ENCODE measurements around the gene SEMA6A. TPM values are rescaled to one million over a fixed set of nuclear protein-coding genes. Genes with fewer than 3 reads are reported as not detected.

The SEMA6A gene
- total and polyA plus RNA-seq, 10 donors: 0.88 to 78.6 (median 30.4) TPM

GRCh38 chr5:116616876-116617275, 42.3 kb upstream of the SEMA6A start:
- WGBS, 5 donors: 86 to 98% (median 90%) methylated on average over 1 of the region's 1 CpG
- Histone ChIP-seq H3K4me1 (peaks cover 0 to 9% (median 2%) of the 10 kb centered on the region in 6 donors), H3K4me3 (no peak overlapping the region), H3K36me3 (no peaks in the 10 kb centered on the region), H3K27me3 (replicated peaks in 1 of 7) (no peaks in the 10 kb centered on the region), H3K9me3 (no peaks in the 10 kb centered on the region), H3K27ac (no peak overlapping the region)
- no peak for DNase-seq
- intact Hi-C loops (cut with DNase I; ENCODE audit: low total_unique reads): no loop called here
- no peak for TF ChIP-seq CTCF (IDR thresholded peaks at IDR 0.05 in 8 of 11, conservative IDR thresholded peaks at IDR 0.05 in 3 of 11)
- TF ChIP-seq POLR2AphosphoS5 (IDR thresholded peaks at IDR 0.05): no peak

GRCh38 chr5:116614603-116614920, 39.9 kb upstream of the SEMA6A start:
- no peak for TF ChIP-seq POLR2A (IDR thresholded peaks at IDR 0.05)
- no peak for TF ChIP-seq POLR2AphosphoS5 (IDR thresholded peaks at IDR 0.05)
- no peak for TF ChIP-seq CTCF (IDR thresholded peaks at IDR 0.05 in 8 of 11, conservative IDR thresholded peaks at IDR 0.05 in 3 of 11)
- intact Hi-C loops (cut with DNase I; ENCODE audit: low total_unique reads): no loop called here
- Histone ChIP-seq H3K27me3 (replicated peaks in 1 of 7) (no peaks in the 10 kb centered on the region), H3K36me3 (no peaks in the 10 kb centered on the region), H3K9me3 (no peaks in the 10 kb centered on the region), H3K27ac (no peak overlapping the region), H3K4me1 (peaks cover 0 to 9% (median 2%) of the 10 kb centered on the region in 6 donors), H3K4me3 (no peak overlapping the region)
- DNase-seq: no peak
- WGBS, 5 donors: 74 to 82% (median 77%) methylated on average over 5 of the region's 5 CpGs

- H3K9me3 ChIP-seq: no peaks in the 10 kb centered on the region
- H3K4me3 ChIP-seq: no peak overlapping the region
- no peaks in the 10 kb centered on the region for H3K36me3 ChIP-seq
- no peak for DNase-seq
- H3K4me1 ChIP-seq: peaks cover 0 to 9% (median 2%) of the 10 kb centered on the region in 6 donors
- no peak overlapping the region for H3K27ac ChIP-seq
- intact Hi-C loops (cut with DNase I; ENCODE audit: low total_unique reads): no loop called here
- TF ChIP-seq POLR2AphosphoS5 (IDR thresholded peaks at IDR 0.05) (no peak), POLR2A (IDR thresholded peaks at IDR 0.05) (no peak)
- no peaks in the 10 kb centered on the region for H3K27me3 ChIP-seq (replicated peaks in 1 of 7)
- whole genome bisulfite sequencing, 5 donors: 64 to 93% (median 86%) methylated on average over 1 of the region's 1 CpG
Observed at GRCh38 chr5:116613445-116613844, 38.8 kb upstream of the SEMA6A start.

GRCh38 chr5:116612431-116612830, 37.8 kb upstream of the SEMA6A start:
- intact Hi-C loops (cut with DNase I; ENCODE audit: low total_unique reads): no loop called here

GRCh38 chr5:116605310-116606070, 30.9 kb upstream of the SEMA6A start:
- H3K4me1 ChIP-seq: no peaks in the 10 kb centered on the region

More at GRCh38 chr5:116612431-116612830, 37.8 kb upstream of the SEMA6A start:
- no peak for DNase-seq
- WGBS, 5 donors: 85 to 92% (median 90%) methylated on average over 5 of the region's 5 CpGs
- Histone ChIP-seq H3K36me3 (no peaks in the 10 kb centered on the region), H3K27me3 (replicated peaks in 1 of 7) (no peaks in the 10 kb centered on the region), H3K27ac (no peak overlapping the region), H3K4me1 (peaks cover 0 to 9% (median 2%) of the 10 kb centered on the region in 6 donors), H3K9me3 (no peaks in the 10 kb centered on the region), H3K4me3 (no peak overlapping the region)
- TF ChIP-seq POLR2A (IDR thresholded peaks at IDR 0.05) (no peak), POLR2AphosphoS5 (IDR thresholded peaks at IDR 0.05) (no peak)

More at GRCh38 chr5:116605310-116606070, 30.9 kb upstream of the SEMA6A start:
- intact Hi-C loops (cut with DNase I; ENCODE audit: low total_unique reads): no loop called here
- Histone ChIP-seq H3K9me3 (no peaks in the 10 kb centered on the region), H3K4me3 (no peak overlapping the region), H3K27me3 (replicated peaks in 1 of 7) (no peaks in the 10 kb centered on the region), H3K36me3 (no peaks in the 10 kb centered on the region), H3K27ac (no peak overlapping the region)
- 71 to 89% (median 84%) methylated on average over 4 of the region's 4 CpGs for WGBS, 5 donors
- no peak for DNase-seq
- no peak for TF ChIP-seq POLR2AphosphoS5 (IDR thresholded peaks at IDR 0.05)
- no peak for TF ChIP-seq POLR2A (IDR thresholded peaks at IDR 0.05)
- TF ChIP-seq CTCF (IDR thresholded peaks at IDR 0.05 in 8 of 11, conservative IDR thresholded peaks at IDR 0.05 in 3 of 11): no peak
